Measurements from ENCODE around the gene IFNGR2. TPM values are rescaled to one million over a fixed set of nuclear protein-coding genes. Genes with fewer than 3 reads are reported as not detected.

The IFNGR2 gene
- total and polyA plus RNA-seq, 2 of the 8 experiments (the other 6 are each of a cell fraction or from before 2014, with no cell fraction given): 36.0 to 46.4 TPM

- TF ChIP-seq RNF2 (IDR thresholded peaks at IDR 0.05; ENCODE audit: borderline replicate concordance, low read depth, low read length, missing control alignments, poor library complexity, severe bottlenecking): no peak
- TF ChIP-seq POLR2AphosphoS5 (IDR thresholded peaks at IDR 0.05; ENCODE audit: low read depth, low read length): peak; percentile 67
- TF ChIP-seq FOSL1 (IDR thresholded peaks at IDR 0.05; ENCODE audit: insufficient read depth, low read depth, low read length): peak; percentile 65; the same call in 1 of the 2 replicates
- no peak; the same call in 1 of the 2 replicates for TF ChIP-seq BRCA1 (IDR thresholded peaks at IDR 0.05; ENCODE audit: low read depth, low read length)
- TF ChIP-seq POU5F1 (IDR thresholded peaks at IDR 0.05; ENCODE audit: low read depth, low read length): no peak
- no peak for TF ChIP-seq SAP30 (IDR thresholded peaks at IDR 0.05; ENCODE audit: insufficient read depth, insufficient replicate concordance, low read length)
- no peak; the same call in 1 of the 2 replicates for TF ChIP-seq SP1 (IDR thresholded peaks at IDR 0.05; ENCODE audit: low read depth, low read length)
- no peak for TF ChIP-seq JUN (IDR thresholded peaks at IDR 0.05; ENCODE audit: low read depth, low read length)
- TF ChIP-seq CTCF (IDR thresholded peaks at IDR 0.05; ENCODE audit: control extremely low read depth in 1 of 3, insufficient read depth in 1 of 3, low read depth in 1 of 3, low read length in 3 of 3): peak; percentile 40 to 49 (median 41)
- TF ChIP-seq EZH2 (IDR thresholded peaks at IDR 0.05; ENCODE audit: low read depth, low read length, severe bottlenecking): no peak
- no peak for TF ChIP-seq SIRT6 (IDR thresholded peaks at IDR 0.05; ENCODE audit: low read length)
- TF ChIP-seq ZNF274 (IDR thresholded peaks at IDR 0.05; ENCODE audit: borderline replicate concordance, extremely low read depth, low read length): no peak
- no peak for TF ChIP-seq ATF2 (IDR thresholded peaks at IDR 0.05; ENCODE audit: low read length)
- no peak for TF ChIP-seq GTF2F1 (IDR thresholded peaks at IDR 0.05; ENCODE audit: borderline replicate concordance, low read depth, low read length)
- TF ChIP-seq GABPA (IDR thresholded peaks at IDR 0.05; ENCODE audit: borderline replicate concordance, insufficient read depth, low read length): no peak
- no peak for TF ChIP-seq HDAC6 (IDR thresholded peaks at IDR 0.05; ENCODE audit: low read depth, low read length)
- TF ChIP-seq SP4 (IDR thresholded peaks at IDR 0.05; ENCODE audit: low read length): no peak
- peak; percentile 65 to 82 for TF ChIP-seq POLR2A (IDR thresholded peaks at IDR 0.05; ENCODE audit: control extremely low read depth in 1 of 2, low read depth in 2 of 2, low read length in 2 of 2)
- TF ChIP-seq CEBPB (IDR thresholded peaks at IDR 0.05; ENCODE audit: low read depth, low read length): no peak
- TF ChIP-seq EGR1 (IDR thresholded peaks at IDR 0.05; ENCODE audit: borderline replicate concordance, low read depth, low read length): 0 out of 2 replicates have a peak, but pooled peaks have one; percentile 51
These were observed 76.7 kb downstream of the IFNGR2 start, which contains the start of gene TMEM50B (continued) for GRCh38 chr21:33479679-33480480.
